ENCODE measurements around the gene CCDC146.
"Not testable (repeated sequence)": the region's sequence is repeated elsewhere in the genome, so short reads cannot be mapped to it uniquely, and the experiment has no call there.

The CCDC146 gene

GRCh38 chr7:77112719-77113306 lies 9.6 kb upstream of the CCDC146 start:
- DNase-seq (ENCODE audit: low spot score); in situ Hi-C loops (cut with MboI; ENCODE audit: low pct_unique_long_range_greater_than_20kb, low sequenced_read_pairs, unreplicated experiment): not testable (repeated sequence)
- TF ChIP-seq CTCF (IDR thresholded peaks at IDR 0.05; ENCODE audit: extremely low read depth, insufficient read depth, missing control alignments), result peak; percentile 2

GRCh38 chr7:77125486-77125885 lies 3.1 kb downstream of the CCDC146 start:
- not testable (repeated sequence) for DNase-seq (ENCODE audit: low spot score)
- peak; percentile 26 for TF ChIP-seq CTCF (IDR thresholded peaks at IDR 0.05; ENCODE audit: extremely low read depth, insufficient read depth, missing control alignments)
- in situ Hi-C loops (cut with MboI; ENCODE audit: low pct_unique_long_range_greater_than_20kb, low sequenced_read_pairs, unreplicated experiment), result loop anchor here (10.0 kb wide), 1 partner anchor 129 kb away; no protein-coding TSS in a partner anchor

- not testable (repeated sequence) for DNase-seq (ENCODE audit: low spot score)
- in situ Hi-C loops (cut with MboI; ENCODE audit: low pct_unique_long_range_greater_than_20kb, low sequenced_read_pairs, unreplicated experiment), result loop anchor here (10.0 kb wide), 1 partner anchor 128 kb away; no protein-coding TSS in a partner anchor
These were observed 4.6 kb downstream of the CCDC146 start for GRCh38 chr7:77127009-77127408.

GRCh38 chr7:77128582-77129410 lies 6.4 kb downstream of the CCDC146 start:
- DNase-seq (ENCODE audit: low spot score), result peak; percentile 15
- in situ Hi-C loops (cut with MboI; ENCODE audit: low pct_unique_long_range_greater_than_20kb, low sequenced_read_pairs, unreplicated experiment), result loop anchor here (10.0 kb wide), 1 partner anchor 126 kb away; no protein-coding TSS in a partner anchor

GRCh38 chr7:77131781-77132180 lies 9.4 kb downstream of the CCDC146 start:
- in situ Hi-C loops (cut with MboI; ENCODE audit: low pct_unique_long_range_greater_than_20kb, low sequenced_read_pairs, unreplicated experiment); DNase-seq (ENCODE audit: low spot score): not testable (repeated sequence)

GRCh38 chr7:77138668-77139067 lies 16.3 kb downstream of the CCDC146 start:
- in situ Hi-C loops (cut with MboI; ENCODE audit: low pct_unique_long_range_greater_than_20kb, low sequenced_read_pairs, unreplicated experiment); DNase-seq (ENCODE audit: low spot score): not testable (repeated sequence)

- DNase-seq (ENCODE audit: low spot score); in situ Hi-C loops (cut with MboI; ENCODE audit: low pct_unique_long_range_greater_than_20kb, low sequenced_read_pairs, unreplicated experiment): not testable (repeated sequence)
These were observed 17.9 kb downstream of the CCDC146 start for GRCh38 chr7:77140291-77140690.

GRCh38 chr7:77152232-77152631 lies 29.8 kb downstream of the CCDC146 start:
- DNase-seq (ENCODE audit: low spot score); in situ Hi-C loops (cut with MboI; ENCODE audit: low pct_unique_long_range_greater_than_20kb, low sequenced_read_pairs, unreplicated experiment): not testable (repeated sequence)

- in situ Hi-C loops (cut with MboI; ENCODE audit: low pct_unique_long_range_greater_than_20kb, low sequenced_read_pairs, unreplicated experiment); DNase-seq (ENCODE audit: low spot score): not testable (repeated sequence)
These were observed 32.6 kb downstream of the CCDC146 start for GRCh38 chr7:77154917-77155464.

- in situ Hi-C loops (cut with MboI; ENCODE audit: low pct_unique_long_range_greater_than_20kb, low sequenced_read_pairs, unreplicated experiment); DNase-seq (ENCODE audit: low spot score): not testable (repeated sequence)
These were observed 33.4 kb downstream of the CCDC146 start for GRCh38 chr7:77155601-77156377.

GRCh38 chr7:77157034-77157433 lies 34.6 kb downstream of the CCDC146 start:
- DNase-seq (ENCODE audit: low spot score); in situ Hi-C loops (cut with MboI; ENCODE audit: low pct_unique_long_range_greater_than_20kb, low sequenced_read_pairs, unreplicated experiment): not testable (repeated sequence)

All from GM13977 (cell line).